ENCODE data around the gene IQCF2. TPM values are rescaled to one million over a fixed set of nuclear protein-coding genes. Genes with fewer than 3 reads are reported as not detected.

Gene IQCF2
- total RNA-seq, 4 donors from 2014 or later: not detected

GRCh38 chr3:51816723-51817122 lies 44.7 kb upstream of the IQCF2 start:
- WGBS: 81% methylated on average over 2 of the region's 2 CpGs
- DNase-seq (ENCODE audit: extremely low spot score): no peak
- H3K27me3 ChIP-seq: peaks cover 0 to 33% (median 0%) of the 10 kb centered on the region in 4 donors
- no peaks in the 10 kb centered on the region for H3K9me3 ChIP-seq
- no peak overlapping the region for H3K27ac ChIP-seq (replicated peaks in 1 of 4)
- H3K36me3 ChIP-seq: no peaks in the 10 kb centered on the region
- no peak overlapping the region for H3K4me3 ChIP-seq
- no peaks in the 10 kb centered on the region for H3K4me1 ChIP-seq
- intact Hi-C loops (cut with DNase I): no loop called here
- TF ChIP-seq POLR2A (IDR thresholded peaks at IDR 0.05; ENCODE audit: low read depth) (no peak), EP300 (IDR thresholded peaks at IDR 0.05) (no peak), POLR2AphosphoS5 (IDR thresholded peaks at IDR 0.05) (no peak), CTCF (IDR thresholded peaks at IDR 0.05) (no peak)

- Histone ChIP-seq H3K27me3 (peaks cover 0 to 33% (median 0%) of the 10 kb centered on the region in 4 donors), H3K27ac (replicated peaks in 1 of 4) (no peak overlapping the region), H3K36me3 (no peaks in the 10 kb centered on the region), H3K4me1 (no peaks in the 10 kb centered on the region), H3K4me3 (no peak overlapping the region), H3K9me3 (no peaks in the 10 kb centered on the region)
- DNase-seq (ENCODE audit: extremely low spot score): no peak
- TF ChIP-seq POLR2AphosphoS5 (IDR thresholded peaks at IDR 0.05) (no peak), CTCF (IDR thresholded peaks at IDR 0.05) (no peak), EP300 (IDR thresholded peaks at IDR 0.05) (no peak)
- intact Hi-C loops (cut with DNase I): no loop called here
- 91% methylated on average over 2 of the region's 2 CpGs for WGBS
These were observed 44.0 kb upstream of the IQCF2 start for GRCh38 chr3:51817375-51817774.

- DNase-seq (ENCODE audit: extremely low spot score): peak; percentile 78
- intact Hi-C loops (cut with DNase I): no loop called here
These were observed 42.3 kb upstream of the IQCF2 start for GRCh38 chr3:51819151-51819550.

GRCh38 chr3:51819709-51820406 lies 41.6 kb upstream of the IQCF2 start:
- H3K36me3 ChIP-seq: no peaks in the 10 kb centered on the region
- H3K4me3 ChIP-seq: no peak overlapping the region
- H3K4me1 ChIP-seq: no peaks in the 10 kb centered on the region
- TF ChIP-seq POLR2AphosphoS5 (IDR thresholded peaks at IDR 0.05) (no peak), EP300 (IDR thresholded peaks at IDR 0.05) (no peak), CTCF (IDR thresholded peaks at IDR 0.05) (no peak), POLR2A (IDR thresholded peaks at IDR 0.05; ENCODE audit: low read depth) (no peak)
- H3K27me3 ChIP-seq: peaks cover 0 to 33% (median 0%) of the 10 kb centered on the region in 4 donors
- H3K9me3 ChIP-seq: no peaks in the 10 kb centered on the region
- WGBS: 60% methylated on average over 9 of the region's 12 CpGs
- intact Hi-C loops (cut with DNase I): no loop called here
- DNase-seq (ENCODE audit: extremely low spot score): peak; percentile 87
- H3K27ac ChIP-seq (replicated peaks in 1 of 4): no peak overlapping the region

More at GRCh38 chr3:51819151-51819550, 42.3 kb upstream of the IQCF2 start:
- H3K4me3 ChIP-seq: no peak overlapping the region
- H3K27ac ChIP-seq (replicated peaks in 1 of 4): no peak overlapping the region
- 85% methylated on average over 10 of the region's 15 CpGs for WGBS
- H3K9me3 ChIP-seq: no peaks in the 10 kb centered on the region
- peaks cover 0 to 33% (median 0%) of the 10 kb centered on the region in 4 donors for H3K27me3 ChIP-seq
- TF ChIP-seq POLR2AphosphoS5 (IDR thresholded peaks at IDR 0.05) (no peak), POLR2A (IDR thresholded peaks at IDR 0.05; ENCODE audit: low read depth) (no peak), CTCF (IDR thresholded peaks at IDR 0.05) (no peak), EP300 (IDR thresholded peaks at IDR 0.05) (no peak)
- no peaks in the 10 kb centered on the region for H3K4me1 ChIP-seq
- no peaks in the 10 kb centered on the region for H3K36me3 ChIP-seq

- WGBS: 50% methylated on average over 1 of the region's 1 CpG
- intact Hi-C loops (cut with DNase I): no loop called here
- no peaks in the 10 kb centered on the region for H3K27me3 ChIP-seq
- no peaks in the 10 kb centered on the region for H3K36me3 ChIP-seq
- H3K27ac ChIP-seq (replicated peaks in 1 of 4): no peak overlapping the region
- TF ChIP-seq POLR2A (IDR thresholded peaks at IDR 0.05; ENCODE audit: low read depth) (no peak), CTCF (IDR thresholded peaks at IDR 0.05) (no peak), EP300 (IDR thresholded peaks at IDR 0.05) (no peak), POLR2AphosphoS5 (IDR thresholded peaks at IDR 0.05) (no peak)
- no peak for DNase-seq (ENCODE audit: extremely low spot score)
- H3K9me3 ChIP-seq: peaks cover 0 to 33% (median 11%) of the 10 kb centered on the region in 4 donors
- no peaks in the 10 kb centered on the region for H3K4me1 ChIP-seq
- no peak overlapping the region for H3K4me3 ChIP-seq
These were observed 33.1 kb upstream of the IQCF2 start for GRCh38 chr3:51828297-51828696.

All from esophagus muscularis mucosa (tissue), 4 donors.